Measurements from ENCODE around the gene AGPAT2. TPM values are rescaled to one million over a fixed set of nuclear protein-coding genes. Genes with fewer than 3 reads are reported as not detected.

AGPAT2 gene
- total and polyA plus RNA-seq, 2 experiments from 2014 or later, result 31.8 to 44.7 TPM

GRCh38 chr9:136712690-136713544, 25.7 kb upstream of the AGPAT2 start (continued):
- TF ChIP-seq CTCF (conservative IDR thresholded peaks at IDR 0.05; ENCODE audit: low read depth in 2 of 2), result no peak
- TF ChIP-seq EZH2 (IDR thresholded peaks at IDR 0.05; ENCODE audit: low read depth, unreplicated experiment), result no peak
- TF ChIP-seq JUNB (IDR thresholded peaks at IDR 0.05; ENCODE audit: unreplicated experiment), result no peak
- no peak for TF ChIP-seq ZNF331 (CRISPR knock-in tag; IDR thresholded peaks at IDR 0.05; ENCODE audit: low read depth)
- TF ChIP-seq ZNF462 (CRISPR knock-in tag; IDR thresholded peaks at IDR 0.05), result no peak
- no peak for TF ChIP-seq CREB1 (CRISPR knock-in tag; IDR thresholded peaks at IDR 0.05; ENCODE audit: low read depth)
- TF ChIP-seq EZH2phosphoT487 (IDR thresholded peaks at IDR 0.05; ENCODE audit: unreplicated experiment), result no peak
